ENCODE data around the gene MAST4.
A peak's percentile ranks its signal among the peaks of the same experiment; 100 is the strongest.

The MAST4 gene

GRCh38 chr5:67187006-67187715 is 591.0 kb downstream of the MAST4 start:
- H3K9me3 ChIP-seq (ENCODE audit: control extremely low read depth in 1 of 5, control insufficient read depth in 4 of 5, insufficient read depth in 2 of 5, low read depth in 1 of 5, low read length in 4 of 5): no peaks in the 10 kb centered on the region
- WGBS (ENCODE audit: insufficient coverage): no CpG with 5 or more reads among the region's 1 CpG
- H3K36me3 ChIP-seq (ENCODE audit: control insufficient read depth in 4 of 4, insufficient read depth in 4 of 4, low read length in 3 of 4): peaks cover 0 to 14% (median 0%) of the 10 kb centered on the region in 4 experiments
- peaks cover 13 to 45% (median 21%) of the 10 kb centered on the region in 4 experiments for H3K4me1 ChIP-seq (ENCODE audit: control extremely low read depth in 1 of 4, control insufficient read depth in 4 of 4, insufficient read depth in 4 of 4, low read length in 3 of 4)
- H3K4me3 ChIP-seq (ENCODE audit: control insufficient read depth in 1 of 7, extremely low read depth in 1 of 7, insufficient read depth in 4 of 7, low read depth in 2 of 7, low read length in 6 of 7): no peak overlapping the region
- DNase-seq: peak; percentile 42 to 87 (median 75)
- ChIA-PET POLR2A (no interaction called here), CTCF (no interaction called here)
- H3K27ac ChIP-seq (ENCODE audit: insufficient read depth in 1 of 2, low read depth in 1 of 2, low read length in 2 of 2, poor library complexity in 1 of 2, severe bottlenecking in 2 of 2): no peak overlapping the region
- H3K27me3 ChIP-seq (replicated peaks in 2 of 5; ENCODE audit: control insufficient read depth in 4 of 5, insufficient read depth in 5 of 5, low read length in 4 of 5): no peaks in the 10 kb centered on the region

- H3K9me3 ChIP-seq (ENCODE audit: control extremely low read depth in 1 of 5, control insufficient read depth in 4 of 5, insufficient read depth in 2 of 5, low read depth in 1 of 5, low read length in 4 of 5): no peaks in the 10 kb centered on the region
- peaks cover 0 to 11% (median 0%) of the 10 kb centered on the region in 4 experiments for H3K36me3 ChIP-seq (ENCODE audit: control insufficient read depth in 4 of 4, insufficient read depth in 4 of 4, low read length in 3 of 4)
- DNase-seq: no peak
- H3K27ac ChIP-seq (ENCODE audit: insufficient read depth in 1 of 2, low read depth in 1 of 2, low read length in 2 of 2, poor library complexity in 1 of 2, severe bottlenecking in 2 of 2): no peak overlapping the region
- ChIA-PET CTCF (interaction anchor here (0.8 to 2.2 kb wide), 4 partner anchors 10 to 20 kb away, joined by 3 to 6 read pairs (median 4); no protein-coding TSS in a partner anchor), POLR2A (interaction anchor here (0.7 kb wide), 1 partner anchor 305 kb away, joined by 6 read pairs; no protein-coding TSS in a partner anchor)
- H3K4me1 ChIP-seq (ENCODE audit: control extremely low read depth in 1 of 4, control insufficient read depth in 4 of 4, insufficient read depth in 4 of 4, low read length in 3 of 4): peaks cover 15 to 42% (median 23%) of the 10 kb centered on the region in 4 experiments
- 96% methylated on average over 6 of the region's 7 CpGs for WGBS (ENCODE audit: insufficient coverage)
- H3K27me3 ChIP-seq (replicated peaks in 2 of 5; ENCODE audit: control insufficient read depth in 4 of 5, insufficient read depth in 5 of 5, low read length in 4 of 5): no peaks in the 10 kb centered on the region
- H3K4me3 ChIP-seq (ENCODE audit: control insufficient read depth in 1 of 7, extremely low read depth in 1 of 7, insufficient read depth in 4 of 7, low read depth in 2 of 7, low read length in 6 of 7): no peak overlapping the region
These were observed 592.3 kb downstream of the MAST4 start for GRCh38 chr5:67188274-67189078.

GRCh38 chr5:67189079-67189354 is 592.8 kb downstream of the MAST4 start:
- ChIA-PET CTCF (interaction anchor here (0.7 to 2.2 kb wide), 5 partner anchors 11 to 19 kb away, joined by 3 to 6 read pairs (median 3); no protein-coding TSS in a partner anchor), POLR2A (no interaction called here)
- H3K4me3 ChIP-seq (ENCODE audit: control insufficient read depth in 1 of 7, extremely low read depth in 1 of 7, insufficient read depth in 4 of 7, low read depth in 2 of 7, low read length in 6 of 7): no peak overlapping the region

GRCh38 chr5:67189931-67190330 is 593.7 kb downstream of the MAST4 start:
- H3K4me3 ChIP-seq (ENCODE audit: control insufficient read depth in 1 of 7, extremely low read depth in 1 of 7, insufficient read depth in 4 of 7, low read depth in 2 of 7, low read length in 6 of 7): no peak overlapping the region
- H3K27ac ChIP-seq (ENCODE audit: insufficient read depth in 1 of 2, low read depth in 1 of 2, low read length in 2 of 2, poor library complexity in 1 of 2, severe bottlenecking in 2 of 2): no peak overlapping the region
- no peak for DNase-seq
- H3K36me3 ChIP-seq (ENCODE audit: control insufficient read depth in 4 of 4, insufficient read depth in 4 of 4, low read length in 3 of 4): peaks cover 0 to 4% (median 0%) of the 10 kb centered on the region in 4 experiments
- no CpG with 5 or more reads among the region's 1 CpG for WGBS (ENCODE audit: insufficient coverage)
- CTCF ChIA-PET: interaction anchor here (1.2 to 4.2 kb wide), 4 partner anchors 12 to 18 kb away, joined by 3 to 19 read pairs (median 4); no protein-coding TSS in a partner anchor
- POLR2A ChIA-PET: no interaction called here
- H3K4me1 ChIP-seq (ENCODE audit: control extremely low read depth in 1 of 4, control insufficient read depth in 4 of 4, insufficient read depth in 4 of 4, low read length in 3 of 4): peaks cover 15 to 54% (median 27%) of the 10 kb centered on the region in 4 experiments
- H3K9me3 ChIP-seq (ENCODE audit: control extremely low read depth in 1 of 5, control insufficient read depth in 4 of 5, insufficient read depth in 2 of 5, low read depth in 1 of 5, low read length in 4 of 5): no peaks in the 10 kb centered on the region
- no peaks in the 10 kb centered on the region for H3K27me3 ChIP-seq (replicated peaks in 2 of 5; ENCODE audit: control insufficient read depth in 4 of 5, insufficient read depth in 5 of 5, low read length in 4 of 5)

More at GRCh38 chr5:67189079-67189354, 592.8 kb downstream of the MAST4 start:
- Histone ChIP-seq H3K4me1 (ENCODE audit: control extremely low read depth in 1 of 4, control insufficient read depth in 4 of 4, insufficient read depth in 4 of 4, low read length in 3 of 4) (peaks cover 15 to 48% (median 25%) of the 10 kb centered on the region in 4 experiments), H3K27ac (ENCODE audit: insufficient read depth in 1 of 2, low read depth in 1 of 2, low read length in 2 of 2, poor library complexity in 1 of 2, severe bottlenecking in 2 of 2) (no peak overlapping the region), H3K9me3 (ENCODE audit: control extremely low read depth in 1 of 5, control insufficient read depth in 4 of 5, insufficient read depth in 2 of 5, low read depth in 1 of 5, low read length in 4 of 5) (no peaks in the 10 kb centered on the region), H3K27me3 (replicated peaks in 2 of 5; ENCODE audit: control insufficient read depth in 4 of 5, insufficient read depth in 5 of 5, low read length in 4 of 5) (no peaks in the 10 kb centered on the region), H3K36me3 (ENCODE audit: control insufficient read depth in 4 of 4, insufficient read depth in 4 of 4, low read length in 3 of 4) (peaks cover 0 to 7% (median 0%) of the 10 kb centered on the region in 4 experiments)
- WGBS (ENCODE audit: insufficient coverage): 94% methylated on average over 3 of the region's 3 CpGs
- no peak for DNase-seq

- peaks cover 15 to 58% (median 29%) of the 10 kb centered on the region in 4 experiments for H3K4me1 ChIP-seq (ENCODE audit: control extremely low read depth in 1 of 4, control insufficient read depth in 4 of 4, insufficient read depth in 4 of 4, low read length in 3 of 4)
- H3K27me3 ChIP-seq (replicated peaks in 2 of 5; ENCODE audit: control insufficient read depth in 4 of 5, insufficient read depth in 5 of 5, low read length in 4 of 5): no peaks in the 10 kb centered on the region
- peaks cover 0 to 4% (median 0%) of the 10 kb centered on the region in 4 experiments for H3K36me3 ChIP-seq (ENCODE audit: control insufficient read depth in 4 of 4, insufficient read depth in 4 of 4, low read length in 3 of 4)
- no peak overlapping the region for H3K27ac ChIP-seq (ENCODE audit: insufficient read depth in 1 of 2, low read depth in 1 of 2, low read length in 2 of 2, poor library complexity in 1 of 2, severe bottlenecking in 2 of 2)
- no peak overlapping the region for H3K4me3 ChIP-seq (ENCODE audit: control insufficient read depth in 1 of 7, extremely low read depth in 1 of 7, insufficient read depth in 4 of 7, low read depth in 2 of 7, low read length in 6 of 7)
- POLR2A ChIA-PET: interaction anchor here (0.6 kb wide), 1 partner anchor 138 kb away, joined by 3 read pairs; no protein-coding TSS in a partner anchor
- CTCF ChIA-PET: interaction anchor here (1.4 to 4.2 kb wide), 3 partner anchors 10 to 23 kb away, joined by 3 to 19 read pairs (median 7); no protein-coding TSS in a partner anchor
- no peak for DNase-seq
- no peaks in the 10 kb centered on the region for H3K9me3 ChIP-seq (ENCODE audit: control extremely low read depth in 1 of 5, control insufficient read depth in 4 of 5, insufficient read depth in 2 of 5, low read depth in 1 of 5, low read length in 4 of 5)
- WGBS (ENCODE audit: insufficient coverage): 100% methylated on average over 4 of the region's 4 CpGs
These were observed 594.2 kb downstream of the MAST4 start for GRCh38 chr5:67190410-67190809.

GRCh38 chr5:67190861-67191260 is 594.7 kb downstream of the MAST4 start:
- no peak overlapping the region for H3K27ac ChIP-seq (ENCODE audit: insufficient read depth in 1 of 2, low read depth in 1 of 2, low read length in 2 of 2, poor library complexity in 1 of 2, severe bottlenecking in 2 of 2)
- H3K9me3 ChIP-seq (ENCODE audit: control extremely low read depth in 1 of 5, control insufficient read depth in 4 of 5, insufficient read depth in 2 of 5, low read depth in 1 of 5, low read length in 4 of 5): no peaks in the 10 kb centered on the region
- ChIA-PET POLR2A (interaction anchor here (0.6 kb wide), 1 partner anchor 138 kb away, joined by 3 read pairs; no protein-coding TSS in a partner anchor), CTCF (interaction anchor here (1.4 to 4.2 kb wide), 3 partner anchors 11 to 24 kb away, joined by 3 to 19 read pairs (median 7); no protein-coding TSS in a partner anchor)
- 97% methylated on average over 3 of the region's 5 CpGs for whole genome bisulfite sequencing (ENCODE audit: insufficient coverage)
- peaks cover 0 to 4% (median 0%) of the 10 kb centered on the region in 4 experiments for H3K36me3 ChIP-seq (ENCODE audit: control insufficient read depth in 4 of 4, insufficient read depth in 4 of 4, low read length in 3 of 4)
- DNase-seq: no peak
- H3K4me3 ChIP-seq (ENCODE audit: control insufficient read depth in 1 of 7, extremely low read depth in 1 of 7, insufficient read depth in 4 of 7, low read depth in 2 of 7, low read length in 6 of 7): no peak overlapping the region
- H3K4me1 ChIP-seq (ENCODE audit: control extremely low read depth in 1 of 4, control insufficient read depth in 4 of 4, insufficient read depth in 4 of 4, low read length in 3 of 4): peaks cover 15 to 63% (median 31%) of the 10 kb centered on the region in 4 experiments
- no peaks in the 10 kb centered on the region for H3K27me3 ChIP-seq (replicated peaks in 2 of 5; ENCODE audit: control insufficient read depth in 4 of 5, insufficient read depth in 5 of 5, low read length in 4 of 5)
